Measurements from ENCODE around the gene RPS6KA1. TPM values are rescaled to one million over a fixed set of nuclear protein-coding genes. Genes with fewer than 3 reads are reported as not detected.

The RPS6KA1 gene
- polyA plus RNA-seq, 1 donor (not counting 4 experiments of a cell fraction or from before 2014, with no cell fraction given) = 65.9 TPM

DNA sequence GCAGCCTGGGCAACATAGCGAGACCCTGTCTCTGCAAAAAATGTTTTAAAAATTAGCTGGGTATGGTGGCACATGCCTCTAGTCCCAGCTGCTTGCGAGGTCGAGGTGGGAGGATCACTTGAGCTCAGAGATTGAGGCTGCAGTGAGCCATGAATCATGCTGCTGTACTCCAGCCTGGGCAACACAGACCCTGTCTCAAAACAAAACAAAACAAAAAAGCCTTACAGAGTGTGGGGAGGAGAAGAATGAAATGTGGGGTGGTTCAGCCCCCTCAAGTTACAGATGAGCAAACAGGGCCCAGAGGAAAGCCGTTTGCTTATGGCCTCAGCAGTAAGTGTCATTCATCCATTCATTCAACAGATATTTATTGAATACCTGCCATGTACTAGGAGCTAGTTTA lies 40.7 kb downstream of the RPS6KA1 start:
- DNase-seq (ENCODE audit: low read depth, low spot score) (no peak), FAIRE-seq (no peak)
- Histone ChIP-seq H4K20me1 (ENCODE audit: control insufficient read depth, extremely low read depth, insufficient read depth, low read length) (peaks cover 4% of the 10 kb centered on the region), H3K4me1 (ENCODE audit: control insufficient read depth, extremely low read depth, insufficient read depth, low read length) (no peaks in the 10 kb centered on the region), H3K27me3 (ENCODE audit: control insufficient read depth, extremely low read depth, insufficient read depth, low read length) (no peaks in the 10 kb centered on the region), H3K79me2 (ENCODE audit: control insufficient read depth, insufficient read depth, low read length) (no peaks in the 10 kb centered on the region), H3K9ac (ENCODE audit: control insufficient read depth, extremely low read depth, insufficient read depth, low read length) (no peak overlapping the region), H3K9me1 (ENCODE audit: control insufficient read depth, extremely low read depth, insufficient read depth, low read length) (no peaks in the 10 kb centered on the region), H3K27ac (ENCODE audit: control insufficient read depth, insufficient read depth, low read length) (no peak overlapping the region), H3K36me3 (ENCODE audit: control insufficient read depth in 2 of 2, extremely low read depth in 1 of 2, insufficient read depth in 2 of 2, low read length in 2 of 2) (peaks cover 44 to 53% of the 10 kb centered on the region in 2 experiments), H3K9me3 (ENCODE audit: control insufficient read depth, low read depth, low read length) (no peaks in the 10 kb centered on the region), H2AFZ (ENCODE audit: control insufficient read depth, low read length) (no peak overlapping the region), H3K4me3 (ENCODE audit: control insufficient read depth in 2 of 3, extremely low read depth in 1 of 3, insufficient read depth in 2 of 3, low read depth in 1 of 3, low read length in 3 of 3) (no peak overlapping the region), H3K4me2 (ENCODE audit: control insufficient read depth, extremely low read depth, insufficient read depth, low read depth, low read length) (no peak overlapping the region)
- TF ChIP-seq EZH2 (IDR thresholded peaks at IDR 0.05; ENCODE audit: low read length) (no peak), CTCF (optimal IDR thresholded peaks at IDR 0.05 in 1 of 3, IDR thresholded peaks at IDR 0.05 in 1 of 3, conservative IDR thresholded peaks at IDR 0.05 in 1 of 3; ENCODE audit: extremely low read depth in 1 of 3, insufficient read depth in 2 of 3, low read length in 3 of 3) (no peak)
- dilution Hi-C loops (cut with MboI; ENCODE audit: extremely low pct_ligation_motif_present, low sequenced_read_pairs) = no loop called here

GRCh38 chr1:26571381-26571780 lies 41.8 kb downstream of the RPS6KA1 start:
- no peak for DNase-seq (ENCODE audit: low read depth, low spot score)
- H3K4me3 ChIP-seq (ENCODE audit: control insufficient read depth in 2 of 3, extremely low read depth in 1 of 3, insufficient read depth in 2 of 3, low read depth in 1 of 3, low read length in 3 of 3) = no peak overlapping the region
- no peak overlapping the region for H3K27ac ChIP-seq (ENCODE audit: control insufficient read depth, insufficient read depth, low read length)
- H3K9me1 ChIP-seq (ENCODE audit: control insufficient read depth, extremely low read depth, insufficient read depth, low read length) = no peaks in the 10 kb centered on the region
- TF ChIP-seq CTCF (optimal IDR thresholded peaks at IDR 0.05 in 1 of 3, IDR thresholded peaks at IDR 0.05 in 1 of 3, conservative IDR thresholded peaks at IDR 0.05 in 1 of 3; ENCODE audit: extremely low read depth in 1 of 3, insufficient read depth in 2 of 3, low read length in 3 of 3) (no peak), EZH2 (IDR thresholded peaks at IDR 0.05; ENCODE audit: low read length) (no peak)
- H3K9me3 ChIP-seq (ENCODE audit: control insufficient read depth, low read depth, low read length) = no peaks in the 10 kb centered on the region
- FAIRE-seq = no peak
- peaks cover 44 to 58% of the 10 kb centered on the region in 2 experiments for H3K36me3 ChIP-seq (ENCODE audit: control insufficient read depth in 2 of 2, extremely low read depth in 1 of 2, insufficient read depth in 2 of 2, low read length in 2 of 2)
- no peak overlapping the region for H3K4me2 ChIP-seq (ENCODE audit: control insufficient read depth, extremely low read depth, insufficient read depth, low read depth, low read length)
- no peak overlapping the region for H3K9ac ChIP-seq (ENCODE audit: control insufficient read depth, extremely low read depth, insufficient read depth, low read length)
- H4K20me1 ChIP-seq (ENCODE audit: control insufficient read depth, extremely low read depth, insufficient read depth, low read length) = peaks cover 4% of the 10 kb centered on the region
- H3K27me3 ChIP-seq (ENCODE audit: control insufficient read depth, extremely low read depth, insufficient read depth, low read length) = no peaks in the 10 kb centered on the region
- H3K79me2 ChIP-seq (ENCODE audit: control insufficient read depth, insufficient read depth, low read length) = no peaks in the 10 kb centered on the region
- no peak overlapping the region for H2AFZ ChIP-seq (ENCODE audit: control insufficient read depth, low read length)
- H3K4me1 ChIP-seq (ENCODE audit: control insufficient read depth, extremely low read depth, insufficient read depth, low read length) = no peaks in the 10 kb centered on the region
- dilution Hi-C loops (cut with MboI; ENCODE audit: extremely low pct_ligation_motif_present, low sequenced_read_pairs) = no loop called here
